ENCODE data around the gene NRP2. TPM values are rescaled to one million over a fixed set of nuclear protein-coding genes. Genes with fewer than 3 reads are reported as not detected.

The NRP2 gene
- total RNA-seq, 2 experiments from 2014 or later: 2.9 to 3.3 TPM

DNA sequence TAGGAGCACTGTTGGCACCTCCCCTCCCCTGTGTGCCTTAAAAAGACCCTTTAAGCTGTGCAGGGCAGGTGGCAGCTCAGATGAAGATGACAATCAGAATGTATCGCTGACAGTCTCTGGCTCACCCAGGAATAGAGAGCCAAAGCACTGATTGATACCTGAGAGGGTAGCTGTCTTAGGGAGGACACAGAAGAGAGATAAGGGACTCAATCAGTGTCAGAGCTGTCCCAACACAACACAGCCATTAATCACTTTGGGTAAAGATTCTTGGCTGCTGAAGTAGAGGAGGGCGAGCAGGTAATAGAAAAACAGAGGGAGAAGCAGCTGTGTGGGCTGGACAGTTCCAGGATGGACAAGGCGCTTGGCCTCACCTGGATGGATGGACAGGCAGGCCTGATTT, 124.9 kb downstream of the NRP2 start:
- H3K36me3 Mint-ChIP-seq: no peaks in the 10 kb centered on the region
- POLR2A ChIA-PET: no interaction called here
- peaks cover 12% of the 10 kb centered on the region for H3K27me3 Mint-ChIP-seq
- no peak for ATAC-seq (ENCODE audit: low read depth)
- H3K9me3 Mint-ChIP-seq: no peaks in the 10 kb centered on the region
- no peak overlapping the region for H3K4me3 Mint-ChIP-seq
- no peak for DNase-seq
- H3K27ac Mint-ChIP-seq: no peak overlapping the region
- no peaks in the 10 kb centered on the region for H3K4me1 Mint-ChIP-seq

DNA sequence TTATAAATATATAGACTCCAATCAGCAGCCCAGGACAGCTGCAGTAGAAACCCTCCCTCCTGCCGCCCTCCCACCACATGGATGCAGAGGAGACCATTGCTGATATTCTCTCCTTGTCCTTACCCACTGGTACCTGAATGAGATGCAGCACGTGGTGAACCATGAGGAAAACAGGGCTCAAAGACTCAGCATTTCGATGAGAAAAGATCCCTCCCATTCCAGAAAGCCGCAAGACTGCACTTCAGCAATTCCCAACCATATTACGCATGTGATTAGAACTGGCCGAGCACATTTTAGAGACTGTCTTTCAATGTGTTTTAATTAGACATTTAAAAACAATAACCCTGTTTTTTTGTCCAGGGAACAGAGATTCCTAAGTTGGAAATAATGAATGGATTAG, 125.5 kb downstream of the NRP2 start:
- DNase-seq (no peak), ATAC-seq (ENCODE audit: low read depth) (no peak)
- H3K27me3 Mint-ChIP-seq: peaks cover 10% of the 10 kb centered on the region
- no peaks in the 10 kb centered on the region for H3K36me3 Mint-ChIP-seq
- POLR2A ChIA-PET: no interaction called here
- no peak overlapping the region for H3K27ac Mint-ChIP-seq
- no peaks in the 10 kb centered on the region for H3K9me3 Mint-ChIP-seq
- no peaks in the 10 kb centered on the region for H3K4me1 Mint-ChIP-seq
- H3K4me3 Mint-ChIP-seq: no peak overlapping the region

DNA sequence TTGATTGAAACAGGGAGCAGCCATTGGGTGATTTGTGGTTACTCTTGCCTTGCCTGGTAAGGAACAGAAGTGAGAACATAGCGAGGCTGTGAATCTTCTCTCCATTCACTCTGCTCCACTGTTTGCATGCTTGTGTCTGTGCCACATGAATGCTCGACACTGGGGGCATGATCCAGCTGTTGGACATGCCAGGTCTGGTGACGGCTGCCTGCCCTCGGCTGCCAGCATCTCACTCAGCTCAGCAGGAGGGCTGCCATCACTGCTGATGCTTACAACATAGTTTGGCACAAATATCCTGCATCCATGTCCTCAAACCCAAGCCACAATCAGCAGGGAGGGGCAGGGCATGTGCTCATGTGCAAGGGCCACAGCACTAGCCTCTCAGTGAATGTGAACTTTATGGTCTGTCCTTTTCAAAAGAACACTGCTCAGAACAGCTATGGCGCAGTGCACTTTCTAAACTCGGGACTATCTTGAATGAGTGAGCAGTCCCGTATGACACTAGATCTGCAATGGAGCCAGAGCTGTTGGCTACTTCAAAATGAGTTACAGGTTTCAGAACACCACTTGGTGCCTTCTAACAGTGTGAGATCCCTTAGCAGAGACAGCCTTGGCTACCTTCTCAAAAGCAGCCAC, 126.3 kb downstream of the NRP2 start:
- no peaks in the 10 kb centered on the region for H3K36me3 Mint-ChIP-seq
- H3K27ac Mint-ChIP-seq: no peak overlapping the region
- H3K9me3 Mint-ChIP-seq: no peaks in the 10 kb centered on the region
- H3K27me3 Mint-ChIP-seq: peaks cover 7% of the 10 kb centered on the region
- H3K4me1 Mint-ChIP-seq: no peaks in the 10 kb centered on the region
- H3K4me3 Mint-ChIP-seq: no peak overlapping the region
- DNase-seq (no peak), ATAC-seq (ENCODE audit: low read depth) (no peak)
- POLR2A ChIA-PET: no interaction called here

DNA sequence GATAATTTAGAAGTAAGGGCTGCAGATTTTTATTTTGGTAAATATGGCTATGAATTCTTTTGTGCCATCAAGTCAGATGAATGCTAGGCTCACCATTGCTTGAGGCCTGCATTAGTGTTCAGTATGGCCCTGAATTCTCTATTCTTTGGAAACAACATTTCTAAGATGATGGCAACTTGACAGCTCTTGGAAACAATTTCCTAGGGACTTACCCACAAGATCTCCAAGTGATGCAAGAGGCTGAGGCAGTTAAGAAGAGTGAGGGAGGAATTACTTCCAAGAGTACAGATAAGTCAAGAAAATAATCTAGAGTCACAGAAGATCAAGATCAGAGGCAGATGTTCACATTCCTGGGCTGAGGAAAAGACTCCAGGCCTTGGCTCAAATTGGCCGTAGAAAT, 129.1 kb downstream of the NRP2 start:
- H3K9me3 Mint-ChIP-seq: no peaks in the 10 kb centered on the region
- H3K4me1 Mint-ChIP-seq: no peaks in the 10 kb centered on the region
- H3K27ac Mint-ChIP-seq: no peak overlapping the region
- no peak overlapping the region for H3K4me3 Mint-ChIP-seq
- no peak for ATAC-seq (ENCODE audit: low read depth)
- no peak for DNase-seq
- H3K27me3 Mint-ChIP-seq: peaks cover 10% of the 10 kb centered on the region
- no peaks in the 10 kb centered on the region for H3K36me3 Mint-ChIP-seq
- POLR2A ChIA-PET: no interaction called here

DNA sequence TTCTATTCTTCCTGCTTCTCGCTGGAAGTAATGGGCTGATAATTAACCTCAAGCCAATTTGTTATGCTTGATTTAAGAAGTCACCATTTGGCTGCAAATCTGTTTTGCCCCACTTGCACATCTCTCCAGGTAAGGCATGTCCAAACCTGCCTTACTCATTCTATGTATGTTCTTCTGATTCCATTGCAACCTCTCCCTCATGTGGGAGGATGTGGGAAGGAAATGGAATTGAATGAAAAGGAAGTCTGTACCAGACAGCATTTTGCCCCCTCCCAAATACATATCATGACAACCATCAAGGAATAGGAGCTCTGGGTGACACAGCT, 131.7 kb downstream of the NRP2 start:
- H3K4me3 Mint-ChIP-seq: no peak overlapping the region
- H3K4me1 Mint-ChIP-seq: no peaks in the 10 kb centered on the region
- DNase-seq (no peak), ATAC-seq (ENCODE audit: low read depth) (no peak)
- H3K36me3 Mint-ChIP-seq: no peaks in the 10 kb centered on the region
- no peaks in the 10 kb centered on the region for H3K9me3 Mint-ChIP-seq
- no peak overlapping the region for H3K27ac Mint-ChIP-seq
- H3K27me3 Mint-ChIP-seq: peaks cover 8% of the 10 kb centered on the region
- POLR2A ChIA-PET: no interaction called here

DNA sequence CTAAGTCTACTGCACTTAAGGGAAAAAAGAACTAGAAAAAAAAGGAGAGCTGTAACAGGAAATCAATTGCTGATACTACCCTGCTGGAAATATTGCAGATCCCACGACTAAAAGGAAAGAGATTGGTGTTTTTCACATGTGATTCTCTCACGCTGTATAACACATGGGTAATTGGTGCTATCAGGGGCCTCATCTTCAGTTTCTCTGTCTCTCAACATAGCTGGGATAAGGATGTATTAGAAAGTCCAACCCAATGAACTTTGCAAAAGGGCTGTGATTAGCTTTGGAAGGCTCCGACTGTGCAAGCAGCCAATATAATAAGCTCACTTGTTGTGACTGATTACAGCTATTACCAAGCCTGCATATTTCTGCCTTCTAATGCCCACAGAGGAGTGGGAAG, 133.4 kb downstream of the NRP2 start:
- no peaks in the 10 kb centered on the region for H3K9me3 Mint-ChIP-seq
- ATAC-seq (ENCODE audit: low read depth) (no peak), DNase-seq (no peak)
- no peaks in the 10 kb centered on the region for H3K4me1 Mint-ChIP-seq
- H3K27me3 Mint-ChIP-seq: peaks cover 8% of the 10 kb centered on the region
- H3K27ac Mint-ChIP-seq: no peak overlapping the region
- POLR2A ChIA-PET: no interaction called here
- H3K4me3 Mint-ChIP-seq: no peak overlapping the region
- H3K36me3 Mint-ChIP-seq: no peaks in the 10 kb centered on the region

DNA sequence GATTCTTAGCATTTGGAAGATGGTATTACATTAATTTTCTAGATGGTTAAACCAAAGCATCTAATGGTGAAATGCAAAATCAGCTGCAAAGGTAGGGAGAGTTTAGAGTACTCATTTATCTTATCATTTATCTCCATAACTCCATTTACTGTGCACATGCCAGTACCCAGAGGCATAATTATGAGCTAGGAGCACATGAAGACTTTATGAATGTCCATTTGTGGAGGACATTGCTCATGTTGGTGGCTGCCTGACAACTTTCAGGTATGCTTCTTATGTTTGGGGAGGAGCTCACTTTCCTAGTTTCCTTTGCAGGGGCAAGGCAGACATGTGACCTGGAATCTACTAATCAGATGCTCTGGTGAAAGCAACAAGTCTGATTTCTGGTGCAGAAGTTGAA, 134.0 kb downstream of the NRP2 start:
- Mint-ChIP-seq H3K27ac (no peak overlapping the region), H3K36me3 (no peaks in the 10 kb centered on the region), H3K4me1 (no peaks in the 10 kb centered on the region), H3K27me3 (peaks cover 11% of the 10 kb centered on the region), H3K9me3 (no peaks in the 10 kb centered on the region), H3K4me3 (no peak overlapping the region)
- DNase-seq (no peak), ATAC-seq (ENCODE audit: low read depth) (no peak)
- POLR2A ChIA-PET: no interaction called here

DNA sequence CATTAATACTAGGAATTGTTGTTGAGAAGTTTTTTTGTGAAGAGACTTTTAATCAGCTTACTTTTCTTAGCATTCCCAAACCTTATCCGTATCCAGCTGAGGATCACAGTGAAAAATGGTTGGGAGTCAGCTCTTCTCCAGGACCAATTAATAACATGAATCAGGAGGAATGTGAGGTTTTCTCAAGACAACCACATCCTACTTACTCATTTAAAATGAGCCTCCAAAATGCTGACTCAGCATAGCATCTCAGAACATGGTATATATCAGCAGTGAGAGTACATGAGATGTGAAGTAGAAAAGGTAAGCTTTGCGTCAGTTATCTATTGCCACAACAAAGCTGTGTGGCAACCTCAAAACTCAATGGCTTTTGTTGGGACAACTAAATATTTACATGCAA, 140.3 kb downstream of the NRP2 start:
- ATAC-seq (ENCODE audit: low read depth) (no peak), DNase-seq (no peak)
- Mint-ChIP-seq H3K27ac (no peak overlapping the region), H3K4me1 (no peaks in the 10 kb centered on the region), H3K36me3 (no peaks in the 10 kb centered on the region), H3K4me3 (no peak overlapping the region), H3K27me3 (peaks cover 13% of the 10 kb centered on the region), H3K9me3 (no peaks in the 10 kb centered on the region)
- POLR2A ChIA-PET: no interaction called here

DNA sequence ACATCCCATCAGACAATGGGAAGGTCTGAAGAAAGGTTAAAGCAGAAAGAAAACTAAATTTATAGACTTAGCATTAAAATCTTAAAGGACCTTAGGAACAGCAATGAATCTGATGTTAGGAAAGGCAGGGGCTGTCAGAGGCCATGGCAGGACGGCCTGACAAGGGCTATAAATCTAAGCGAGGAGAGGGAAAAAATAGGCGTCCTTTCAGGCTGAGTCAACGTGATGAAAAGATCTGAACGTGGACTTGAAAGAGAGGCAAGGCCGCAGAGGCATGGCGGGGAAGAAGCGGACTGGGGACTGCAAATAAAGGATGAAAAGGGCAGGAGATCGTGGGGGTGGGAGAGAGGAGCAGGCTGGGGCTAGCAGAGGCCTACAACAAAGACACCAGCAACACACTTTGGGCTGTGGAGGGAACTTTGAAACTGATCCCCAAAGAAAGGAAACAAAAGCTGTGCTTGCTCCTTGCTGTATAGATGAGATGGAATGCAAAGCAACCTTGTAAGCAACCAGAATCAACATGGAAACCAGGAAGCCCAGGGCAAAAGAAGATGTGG, 145.6 kb downstream of the NRP2 start:
- no peak for ATAC-seq (ENCODE audit: low read depth)
- peaks cover 7% of the 10 kb centered on the region for H3K27me3 Mint-ChIP-seq
- no peak overlapping the region for H3K27ac Mint-ChIP-seq
- POLR2A ChIA-PET: no interaction called here
- H3K4me3 Mint-ChIP-seq: no peak overlapping the region
- no peaks in the 10 kb centered on the region for H3K4me1 Mint-ChIP-seq
- H3K36me3 Mint-ChIP-seq: no peaks in the 10 kb centered on the region
- no peak for DNase-seq
- no peaks in the 10 kb centered on the region for H3K9me3 Mint-ChIP-seq

DNA sequence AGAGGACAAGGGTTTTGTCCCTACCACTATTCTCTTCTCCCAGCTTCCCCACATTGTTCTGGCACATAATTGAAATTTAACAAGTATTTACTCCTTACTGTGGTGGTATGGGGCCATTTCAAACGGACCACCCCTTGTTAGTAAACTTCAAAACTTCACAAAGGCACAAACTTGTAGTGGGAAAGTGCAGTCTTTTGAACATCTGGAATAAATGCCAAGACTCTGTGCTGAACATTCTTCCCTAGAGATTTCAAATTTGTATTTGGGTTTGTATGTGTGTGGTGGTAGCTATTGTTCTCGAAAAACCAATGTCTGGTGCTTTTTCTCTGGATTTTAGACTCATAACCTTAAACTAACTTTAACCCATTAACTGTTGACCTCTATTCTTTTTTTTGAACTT, 151.6 kb downstream of the NRP2 start:
- H3K27ac Mint-ChIP-seq: no peak overlapping the region

DNA sequence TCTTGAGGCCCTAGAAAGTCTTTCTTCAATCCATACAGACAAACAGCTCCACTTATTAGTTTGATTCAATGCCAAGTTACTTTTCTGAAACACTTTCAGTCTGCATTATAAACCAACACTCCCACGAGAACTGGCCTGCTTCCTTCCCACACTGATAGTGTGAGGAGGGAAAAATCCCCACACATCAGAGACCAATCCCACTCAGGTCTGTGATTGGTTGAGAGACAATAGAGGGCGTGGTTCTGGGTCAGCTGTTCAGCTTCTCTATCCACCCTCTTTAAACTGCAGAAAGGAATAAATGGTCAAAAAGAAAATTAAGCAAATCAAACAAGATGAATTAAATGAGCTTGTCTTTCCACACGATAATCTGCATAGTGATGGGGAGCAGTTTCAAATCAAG, 152.5 kb downstream of the NRP2 start:
- Mint-ChIP-seq H3K4me3 (no peak overlapping the region), H3K27me3 (peaks cover 16% of the 10 kb centered on the region), H3K9me3 (no peaks in the 10 kb centered on the region), H3K36me3 (no peaks in the 10 kb centered on the region), H3K27ac (no peak overlapping the region), H3K4me1 (no peaks in the 10 kb centered on the region)
- DNase-seq (no peak), ATAC-seq (ENCODE audit: low read depth) (no peak)
- POLR2A ChIA-PET: no interaction called here

More for the DNA sequence above, 151.6 kb downstream of the NRP2 start:
- H3K4me3 Mint-ChIP-seq: no peak overlapping the region
- no peak for ATAC-seq (ENCODE audit: low read depth)
- DNase-seq: no peak
- peaks cover 14% of the 10 kb centered on the region for H3K27me3 Mint-ChIP-seq
- no peaks in the 10 kb centered on the region for H3K9me3 Mint-ChIP-seq
- H3K36me3 Mint-ChIP-seq: no peaks in the 10 kb centered on the region
- POLR2A ChIA-PET: no interaction called here
- H3K4me1 Mint-ChIP-seq: no peaks in the 10 kb centered on the region

DNA sequence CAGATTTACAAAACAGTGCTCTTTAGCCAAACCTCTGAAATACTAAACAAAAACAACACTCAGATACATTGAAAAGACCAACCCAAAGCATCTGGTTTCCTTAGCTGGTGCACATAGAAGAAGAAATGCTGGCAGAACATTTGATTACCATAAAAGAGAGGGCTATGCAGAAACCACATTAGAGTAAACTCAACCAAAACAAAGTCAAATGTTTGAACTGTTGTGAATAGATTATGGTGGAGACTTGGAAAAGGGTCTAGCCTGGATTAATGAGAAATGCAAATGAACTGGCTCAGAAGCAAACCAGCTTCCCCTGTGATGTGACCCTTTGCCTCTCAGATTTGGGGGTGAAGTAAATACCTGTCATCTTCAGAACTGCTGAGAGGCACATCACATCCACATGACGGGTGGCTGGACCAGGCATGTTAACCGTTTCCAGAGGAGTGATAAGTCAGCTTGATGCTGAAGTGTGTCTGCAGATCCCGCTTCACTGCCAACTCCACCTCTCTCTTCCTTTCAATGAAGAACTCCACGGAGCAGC, 153.0 kb downstream of the NRP2 start:
- H3K27me3 Mint-ChIP-seq: peaks cover 16% of the 10 kb centered on the region
- H3K4me3 Mint-ChIP-seq: no peak overlapping the region
- POLR2A ChIA-PET: no interaction called here
- no peaks in the 10 kb centered on the region for H3K9me3 Mint-ChIP-seq
- DNase-seq (no peak), ATAC-seq (ENCODE audit: low read depth) (no peak)
- H3K36me3 Mint-ChIP-seq: no peaks in the 10 kb centered on the region
- H3K27ac Mint-ChIP-seq: no peak overlapping the region
- no peaks in the 10 kb centered on the region for H3K4me1 Mint-ChIP-seq

DNA sequence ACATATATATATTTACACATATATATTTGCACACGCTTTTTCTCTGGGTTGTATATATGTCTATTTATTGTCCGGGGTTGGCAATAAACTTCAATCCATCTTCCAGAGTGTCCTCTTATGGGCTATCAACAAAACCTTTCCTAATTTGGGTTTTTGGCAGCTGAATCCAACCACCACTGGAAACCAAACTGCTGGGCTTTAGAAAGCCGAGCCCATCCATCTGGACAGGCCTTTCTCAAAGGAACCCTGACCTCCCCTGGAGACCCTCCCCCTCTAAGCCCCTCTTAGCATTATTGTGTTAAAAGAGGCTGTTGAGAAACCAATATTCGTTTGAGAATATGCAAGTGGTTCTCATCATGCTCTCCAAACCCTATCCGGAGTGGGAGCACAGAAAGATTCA, 153.6 kb downstream of the NRP2 start:
- H3K4me3 Mint-ChIP-seq: no peak overlapping the region
- H3K36me3 Mint-ChIP-seq: no peaks in the 10 kb centered on the region
- no peak for DNase-seq
- ATAC-seq (ENCODE audit: low read depth): no peak
- POLR2A ChIA-PET: no interaction called here
- H3K4me1 Mint-ChIP-seq: no peaks in the 10 kb centered on the region
- peaks cover 20% of the 10 kb centered on the region for H3K27me3 Mint-ChIP-seq
- no peaks in the 10 kb centered on the region for H3K9me3 Mint-ChIP-seq
- H3K27ac Mint-ChIP-seq: no peak overlapping the region

DNA sequence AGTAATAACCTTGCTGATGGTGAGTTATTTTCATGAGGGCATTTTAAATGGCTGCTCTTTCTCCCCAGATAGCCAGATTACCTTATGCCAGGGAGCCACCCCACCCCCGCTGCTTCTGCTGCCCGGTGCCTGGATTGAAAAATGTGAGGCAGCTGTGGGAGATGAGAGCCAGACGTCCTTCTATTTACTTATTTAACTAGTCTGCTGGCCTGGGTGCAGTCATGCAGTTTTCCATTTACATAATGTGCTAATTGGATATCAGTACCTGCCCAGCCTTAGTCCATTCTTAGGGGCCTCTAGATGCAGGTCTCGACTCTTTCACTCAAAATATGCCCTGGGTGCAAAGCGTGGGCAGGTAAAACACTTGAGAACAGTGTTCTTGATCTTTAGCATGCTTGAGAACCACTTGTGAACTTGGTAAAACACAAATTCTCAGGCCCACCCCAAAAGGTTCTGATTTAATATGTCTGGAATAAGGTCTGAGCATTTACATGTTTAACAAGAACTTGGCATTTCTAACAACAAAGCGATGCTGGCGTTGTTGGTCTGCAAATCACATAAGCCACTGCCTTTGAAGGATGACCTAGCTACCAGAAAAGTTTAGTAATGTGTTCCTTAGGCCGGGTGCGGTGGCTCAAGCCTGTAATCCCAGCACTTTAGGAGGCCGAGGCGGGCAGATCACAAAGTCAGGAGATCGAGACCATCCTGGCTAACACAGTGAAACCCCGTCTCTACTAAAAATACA, 154.3 kb downstream of the NRP2 start:
- Mint-ChIP-seq H3K9me3 (no peaks in the 10 kb centered on the region), H3K27me3 (peaks cover 26% of the 10 kb centered on the region), H3K4me3 (no peak overlapping the region), H3K4me1 (no peaks in the 10 kb centered on the region), H3K36me3 (no peaks in the 10 kb centered on the region), H3K27ac (no peak overlapping the region)
- POLR2A ChIA-PET: no interaction called here
- DNase-seq (no peak), ATAC-seq (ENCODE audit: low read depth) (no peak)

Measured in activated naive CD8-positive, alpha-beta T cell treated with anti-CD3 and anti-CD28 coated beads, Interleukin-2, amount 10 ng/mL, durations not matched to agents 7 days and 5 days (primary cell).